ENCODE data around the gene MCM8.

GRCh38 chr20:6012179-6012578 lies 61.7 kb downstream of the MCM8 start:
- TF ChIP-seq POLR2A (IDR thresholded peaks at IDR 0.05; ENCODE audit: low read depth, low read length) (no peak), POLR2AphosphoS5 (IDR thresholded peaks at IDR 0.05; ENCODE audit: low read depth, low read length) (no peak), TAF1 (IDR thresholded peaks at IDR 0.05; ENCODE audit: borderline replicate concordance, low read depth, low read length) (no peak)

All from GM12892 (cell line).